ENCODE data around the gene SH3D19.

Gene SH3D19

GRCh38 chr4:151202851-151203455, 122.5 kb downstream of the SH3D19 start:
- Histone ChIP-seq H3F3A (ENCODE audit: low read depth) (no peaks in the 10 kb centered on the region), H3K36me3 (ENCODE audit: insufficient read depth, low read length) (no peaks in the 10 kb centered on the region), H3K9me2 (replicated peaks; ENCODE audit: low read depth, low read length) (no peaks in the 10 kb centered on the region), H3K4me2 (ENCODE audit: low read depth, low read length, poor library complexity, severe bottlenecking) (no peak overlapping the region), H3K4me3 (ENCODE audit: low read length, poor library complexity, severe bottlenecking) (no peak overlapping the region), H3K79me2 (ENCODE audit: insufficient read depth, low read length) (no peaks in the 10 kb centered on the region), H4K20me1 (ENCODE audit: insufficient read depth, low read length, poor library complexity, severe bottlenecking) (no peaks in the 10 kb centered on the region), H3K9ac (ENCODE audit: low read depth, low read length, poor library complexity, severe bottlenecking) (no peak overlapping the region), H3K27me3 (ENCODE audit: insufficient read depth, low read length, poor library complexity, severe bottlenecking) (no peaks in the 10 kb centered on the region), H3K4me1 (ENCODE audit: insufficient read depth, low read length, poor library complexity, severe bottlenecking) (no peaks in the 10 kb centered on the region), H2AFZ (ENCODE audit: low read length) (no peak overlapping the region), H3K9me3 (ENCODE audit: insufficient read depth, low read depth, low read length) (no peaks in the 10 kb centered on the region)
- TF ChIP-seq EZH2phosphoT487 (IDR thresholded peaks at IDR 0.05; ENCODE audit: borderline replicate concordance) (no peak), CTCF (conservative IDR thresholded peaks at IDR 0.05; ENCODE audit: low read length) (no peak)

DNA sequence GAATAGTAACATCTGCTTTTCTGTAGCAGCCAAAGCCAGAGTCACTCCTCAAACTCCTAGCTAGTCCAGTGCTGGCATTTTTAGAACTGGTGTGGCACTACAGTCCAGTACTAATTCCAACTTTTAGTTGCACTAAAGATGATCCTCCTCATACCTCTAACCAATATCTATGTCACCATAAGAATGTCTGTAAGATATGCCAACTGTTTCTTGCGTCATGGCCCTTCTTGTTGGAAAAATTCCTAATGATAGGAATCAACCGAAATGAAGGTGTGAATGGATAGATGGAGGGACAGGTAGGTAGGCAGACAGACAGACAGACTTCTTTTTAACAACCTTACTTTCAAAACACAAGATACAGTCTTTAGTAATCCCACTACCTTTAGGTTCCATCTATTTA, 123.0 kb downstream of the SH3D19 start:
- no peaks in the 10 kb centered on the region for H3K79me2 ChIP-seq (ENCODE audit: insufficient read depth, low read length)
- no peaks in the 10 kb centered on the region for H3K36me3 ChIP-seq (ENCODE audit: insufficient read depth, low read length)
- TF ChIP-seq EZH2phosphoT487 (IDR thresholded peaks at IDR 0.05; ENCODE audit: borderline replicate concordance) (no peak), CTCF (conservative IDR thresholded peaks at IDR 0.05; ENCODE audit: low read length) (no peak)

DNA sequence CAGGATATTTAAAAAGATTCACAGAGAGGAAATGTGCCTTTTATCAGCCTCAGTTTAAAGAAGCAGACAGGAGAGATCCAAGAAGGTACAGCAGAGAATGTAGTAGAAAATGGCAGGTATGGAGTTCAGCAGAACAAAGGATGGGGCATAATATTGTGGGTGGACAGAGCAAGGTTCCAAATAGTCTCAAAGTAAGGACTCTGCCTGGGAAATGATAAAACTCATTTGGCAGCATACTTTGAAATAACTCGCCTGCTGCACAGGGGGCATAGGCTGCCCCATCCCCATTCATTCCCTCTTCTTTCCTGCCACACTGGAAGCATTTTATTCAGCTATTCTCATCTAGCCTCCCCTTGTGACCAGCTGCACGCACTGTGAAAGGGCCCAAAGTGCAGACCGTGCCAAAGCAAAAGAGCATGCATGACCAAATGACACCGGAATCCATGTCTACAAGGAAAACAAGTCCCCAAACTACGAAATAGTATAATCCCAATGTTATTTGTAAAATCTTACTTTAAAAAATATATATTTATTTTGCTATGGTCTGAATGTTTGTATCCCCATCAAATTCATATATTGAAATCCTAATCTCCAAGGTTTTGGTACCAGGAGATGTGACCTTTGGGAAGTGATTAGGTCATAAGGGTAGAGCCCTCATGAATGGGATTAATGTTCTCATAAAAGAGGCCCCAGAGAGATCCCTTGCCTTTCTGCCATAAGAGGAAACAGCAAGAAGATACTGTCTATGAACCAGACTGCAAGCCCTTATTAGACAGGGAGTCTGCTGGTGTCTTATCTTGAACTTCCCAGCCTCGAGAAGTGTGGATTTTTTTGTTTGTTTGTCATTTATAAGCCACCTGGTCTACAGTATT, 125.8 kb downstream of the SH3D19 start:
- Histone ChIP-seq H3K4me1 (ENCODE audit: insufficient read depth, low read length, poor library complexity, severe bottlenecking) (no peaks in the 10 kb centered on the region), H3K9ac (ENCODE audit: low read depth, low read length, poor library complexity, severe bottlenecking) (no peak overlapping the region), H4K20me1 (ENCODE audit: insufficient read depth, low read length, poor library complexity, severe bottlenecking) (no peaks in the 10 kb centered on the region), H3K79me2 (ENCODE audit: insufficient read depth, low read length) (no peaks in the 10 kb centered on the region), H3K4me3 (ENCODE audit: low read length, poor library complexity, severe bottlenecking) (no peak overlapping the region), H3K9me2 (replicated peaks; ENCODE audit: low read depth, low read length) (no peaks in the 10 kb centered on the region), H3K36me3 (ENCODE audit: insufficient read depth, low read length) (no peaks in the 10 kb centered on the region), H3K4me2 (ENCODE audit: low read depth, low read length, poor library complexity, severe bottlenecking) (no peak overlapping the region), H2AFZ (ENCODE audit: low read length) (no peak overlapping the region), H3F3A (ENCODE audit: low read depth) (no peaks in the 10 kb centered on the region), H3K9me3 (ENCODE audit: insufficient read depth, low read depth, low read length) (no peaks in the 10 kb centered on the region), H3K27me3 (ENCODE audit: insufficient read depth, low read length, poor library complexity, severe bottlenecking) (no peaks in the 10 kb centered on the region)
- TF ChIP-seq EZH2phosphoT487 (IDR thresholded peaks at IDR 0.05; ENCODE audit: borderline replicate concordance) (no peak), CTCF (conservative IDR thresholded peaks at IDR 0.05; ENCODE audit: low read length) (no peak)

More for the DNA sequence above, 123.0 kb downstream of the SH3D19 start:
- H3K4me1 ChIP-seq (ENCODE audit: insufficient read depth, low read length, poor library complexity, severe bottlenecking): no peaks in the 10 kb centered on the region
- no peaks in the 10 kb centered on the region for H3F3A ChIP-seq (ENCODE audit: low read depth)
- no peak overlapping the region for H3K4me2 ChIP-seq (ENCODE audit: low read depth, low read length, poor library complexity, severe bottlenecking)
- H3K27me3 ChIP-seq (ENCODE audit: insufficient read depth, low read length, poor library complexity, severe bottlenecking): no peaks in the 10 kb centered on the region
- no peak overlapping the region for H3K4me3 ChIP-seq (ENCODE audit: low read length, poor library complexity, severe bottlenecking)
- H3K9ac ChIP-seq (ENCODE audit: low read depth, low read length, poor library complexity, severe bottlenecking): no peak overlapping the region
- no peaks in the 10 kb centered on the region for H3K9me3 ChIP-seq (ENCODE audit: insufficient read depth, low read depth, low read length)
- no peaks in the 10 kb centered on the region for H3K9me2 ChIP-seq (replicated peaks; ENCODE audit: low read depth, low read length)
- H2AFZ ChIP-seq (ENCODE audit: low read length): no peak overlapping the region
- H4K20me1 ChIP-seq (ENCODE audit: insufficient read depth, low read length, poor library complexity, severe bottlenecking): no peaks in the 10 kb centered on the region

Data from Loucy (cell line).